ENCODE results near the gene TMTC4. TPM values are rescaled to one million over a fixed set of nuclear protein-coding genes. Genes with fewer than 3 reads are reported as not detected.

TMTC4 gene
- total RNA-seq, 1 experiment from 2014 or later: 15.1 TPM

GRCh38 chr13:100673376-100673712 lies 1.3 kb downstream of the TMTC4 start:
- Histone ChIP-seq H3K9me2 (replicated peaks; ENCODE audit: low read length) (no peaks in the 10 kb centered on the region), H3K79me2 (ENCODE audit: low read length) (peaks cover 18% of the 10 kb centered on the region), H3K4me1 (ENCODE audit: insufficient read depth, low read length) (peaks cover 16% of the 10 kb centered on the region; the same call in 1 of the 2 replicates), H3K4me3 (ENCODE audit: low read length) (peak overlapping the region; percentile 70), H3K9ac (ENCODE audit: low read length) (no peak overlapping the region), H3K9me3 (ENCODE audit: low read length) (no peaks in the 10 kb centered on the region), H3F3A (ENCODE audit: low read length, unreplicated experiment) (no peaks in the 10 kb centered on the region), H4K20me1 (ENCODE audit: low read length) (no peaks in the 10 kb centered on the region), H3K4me2 (ENCODE audit: low read length) (peak overlapping the region; percentile 81), H3K27ac (ENCODE audit: low read length) (peak overlapping the region; percentile 6; the same call in 1 of the 2 replicates), H2AFZ (ENCODE audit: low read length) (peak overlapping the region; percentile 65; the same call in 1 of the 2 replicates), H3K27me3 (ENCODE audit: low read length) (no peaks in the 10 kb centered on the region), H3K36me3 (ENCODE audit: low read depth, low read length) (no peaks in the 10 kb centered on the region)
- DNase-seq: no peak
- TF ChIP-seq EZH2phosphoT487 (IDR thresholded peaks at IDR 0.05; ENCODE audit: borderline replicate concordance, low read length): no peak
- no peak for TF ChIP-seq CTCF (conservative IDR thresholded peaks at IDR 0.05; ENCODE audit: low read depth, low read length)
- TF ChIP-seq EZH2 (IDR thresholded peaks at IDR 0.05; ENCODE audit: low read length, unreplicated experiment): no peak
- ChIA-PET CTCF (no interaction called here), POLR2A (ENCODE audit: unreplicated experiment) (no interaction called here)
- intact Hi-C loops (cut with micrococcal nuclease): no loop called here
- no TSS peak for BruUV-seq (replicated peaks)
- ATAC-seq: no peak

- POLR2A ChIA-PET (ENCODE audit: unreplicated experiment): no interaction called here
- intact Hi-C loops (cut with micrococcal nuclease): no loop called here
- Histone ChIP-seq H3K27me3 (ENCODE audit: low read length) (no peaks in the 10 kb centered on the region), H3K4me2 (ENCODE audit: low read length) (no peak overlapping the region), H3K27ac (ENCODE audit: low read length) (no peak overlapping the region), H3K9ac (ENCODE audit: low read length) (no peak overlapping the region), H3F3A (ENCODE audit: low read length, unreplicated experiment) (no peaks in the 10 kb centered on the region), H3K9me2 (replicated peaks; ENCODE audit: low read length) (no peaks in the 10 kb centered on the region), H4K20me1 (ENCODE audit: low read length) (no peaks in the 10 kb centered on the region), H3K9me3 (ENCODE audit: low read length) (no peaks in the 10 kb centered on the region), H3K4me3 (ENCODE audit: low read length) (no peak overlapping the region), H3K4me1 (ENCODE audit: insufficient read depth, low read length) (peaks cover 16% of the 10 kb centered on the region; the same call in 1 of the 2 replicates), H2AFZ (ENCODE audit: low read length) (no peak overlapping the region), H3K36me3 (ENCODE audit: low read depth, low read length) (no peaks in the 10 kb centered on the region), H3K79me2 (ENCODE audit: low read length) (peaks cover 18% of the 10 kb centered on the region)
- DNase-seq (no peak), ATAC-seq (no peak)
- BruUV-seq (replicated peaks): no TSS peak
- TF ChIP-seq CTCF (conservative IDR thresholded peaks at IDR 0.05; ENCODE audit: low read depth, low read length) (no peak), EZH2 (IDR thresholded peaks at IDR 0.05; ENCODE audit: low read length, unreplicated experiment) (no peak), EZH2phosphoT487 (IDR thresholded peaks at IDR 0.05; ENCODE audit: borderline replicate concordance, low read length) (no peak)
- CTCF ChIA-PET: no interaction called here
Observed at GRCh38 chr13:100671389-100672182, 3.0 kb downstream of the TMTC4 start.

GRCh38 chr13:100668408-100668807 lies 6.2 kb downstream of the TMTC4 start:
- no TSS peak for BruUV-seq (replicated peaks)
- peaks cover 14% of the 10 kb centered on the region for H3K79me2 ChIP-seq (ENCODE audit: low read length)
- DNase-seq (peak; percentile 23), ATAC-seq (no peak; the same call in 1 of the 2 replicates)
- H2AFZ ChIP-seq (ENCODE audit: low read length): no peak overlapping the region
- ChIA-PET CTCF (no interaction called here), POLR2A (ENCODE audit: unreplicated experiment) (no interaction called here)
- H3K9me3 ChIP-seq (ENCODE audit: low read length): no peaks in the 10 kb centered on the region
- H3K9ac ChIP-seq (ENCODE audit: low read length): no peak overlapping the region
- H3K4me2 ChIP-seq (ENCODE audit: low read length): no peak overlapping the region
- H4K20me1 ChIP-seq (ENCODE audit: low read length): no peaks in the 10 kb centered on the region
- no peaks in the 10 kb centered on the region for H3F3A ChIP-seq (ENCODE audit: low read length, unreplicated experiment)
- H3K27me3 ChIP-seq (ENCODE audit: low read length): no peaks in the 10 kb centered on the region
- no peak for TF ChIP-seq CTCF (conservative IDR thresholded peaks at IDR 0.05; ENCODE audit: low read depth, low read length)
- TF ChIP-seq EZH2phosphoT487 (IDR thresholded peaks at IDR 0.05; ENCODE audit: borderline replicate concordance, low read length): no peak
- no peak for TF ChIP-seq EZH2 (IDR thresholded peaks at IDR 0.05; ENCODE audit: low read length, unreplicated experiment)
- H3K4me1 ChIP-seq (ENCODE audit: insufficient read depth, low read length): peaks cover 6% of the 10 kb centered on the region; the same call in 1 of the 2 replicates
- intact Hi-C loops (cut with micrococcal nuclease): no loop called here
- H3K36me3 ChIP-seq (ENCODE audit: low read depth, low read length): no peaks in the 10 kb centered on the region; the same call in 1 of the 2 replicates
- no peak overlapping the region for H3K27ac ChIP-seq (ENCODE audit: low read length)
- H3K9me2 ChIP-seq (replicated peaks; ENCODE audit: low read length): no peaks in the 10 kb centered on the region
- no peak overlapping the region for H3K4me3 ChIP-seq (ENCODE audit: low read length)

All from PC-3 (cell line).